Lower leg skin (tissue), 3 donors: Measurements from ENCODE around the gene LIPK.

Experiments
- POLR2A ChIP-seq, 2 donors: fragments of 450-650 bp; IDR thresholded peaks; one replicate each; pipeline ENCODE4 v1.6.1; 2016 to 2017; ENCODE audit warnings: antibody characterized with exemption in 2 of 2, mild to moderate bottlenecking in 1 of 2, moderate library complexity in 1 of 2
- TF ChIP-seq, protein P1 (sequence below), 3 donors: fragments of 450-650 bp; IDR thresholded peaks; one replicate each; pipeline ENCODE4 v1.5.1; 2016; ENCODE audit warnings: antibody characterized with exemption in 3 of 3, mild to moderate bottlenecking in 3 of 3, moderate library complexity in 2 of 3

DNA sequence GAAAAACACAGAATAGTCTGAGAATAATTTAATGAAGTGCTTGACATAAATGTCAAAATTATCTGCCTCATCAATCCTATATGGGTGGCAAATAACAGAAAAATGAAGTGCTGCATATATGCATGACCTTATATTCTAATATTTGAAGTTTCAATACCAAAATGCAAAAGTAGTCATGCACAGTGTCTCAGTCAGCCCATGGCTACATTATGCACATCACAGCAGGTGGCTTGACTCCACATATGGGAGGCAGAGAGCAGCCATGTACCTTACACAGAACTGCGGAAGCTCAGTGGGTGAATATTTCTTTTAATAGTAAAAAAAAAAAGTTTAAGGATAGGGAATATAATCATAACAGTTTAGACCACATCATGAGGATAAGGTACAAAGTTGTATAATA lies 36.4 kb downstream of the LIPK start:
- TF ChIP-seq, protein P1, sequence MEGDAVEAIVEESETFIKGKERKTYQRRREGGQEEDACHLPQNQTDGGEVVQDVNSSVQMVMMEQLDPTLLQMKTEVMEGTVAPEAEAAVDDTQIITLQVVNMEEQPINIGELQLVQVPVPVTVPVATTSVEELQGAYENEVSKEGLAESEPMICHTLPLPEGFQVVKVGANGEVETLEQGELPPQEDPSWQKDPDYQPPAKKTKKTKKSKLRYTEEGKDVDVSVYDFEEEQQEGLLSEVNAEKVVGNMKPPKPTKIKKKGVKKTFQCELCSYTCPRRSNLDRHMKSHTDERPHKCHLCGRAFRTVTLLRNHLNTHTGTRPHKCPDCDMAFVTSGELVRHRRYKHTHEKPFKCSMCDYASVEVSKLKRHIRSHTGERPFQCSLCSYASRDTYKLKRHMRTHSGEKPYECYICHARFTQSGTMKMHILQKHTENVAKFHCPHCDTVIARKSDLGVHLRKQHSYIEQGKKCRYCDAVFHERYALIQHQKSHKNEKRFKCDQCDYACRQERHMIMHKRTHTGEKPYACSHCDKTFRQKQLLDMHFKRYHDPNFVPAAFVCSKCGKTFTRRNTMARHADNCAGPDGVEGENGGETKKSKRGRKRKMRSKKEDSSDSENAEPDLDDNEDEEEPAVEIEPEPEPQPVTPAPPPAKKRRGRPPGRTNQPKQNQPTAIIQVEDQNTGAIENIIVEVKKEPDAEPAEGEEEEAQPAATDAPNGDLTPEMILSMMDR (IDR thresholded peaks at IDR 0.05), result no peak
- no peak for TF ChIP-seq POLR2A (IDR thresholded peaks at IDR 0.05)
